Measurements from ENCODE around the gene CRIP1.

The CRIP1 gene

GRCh38 chr14:105486163-105486973, at the start of gene CRIP1:
TSS of gene CRIP1 (plus strand) at chr14:105486886. CDS start at chr14:105487260, 374 bp downstream.
- no peak for FAIRE-seq

- FAIRE-seq = no peak
Observed at GRCh38 chr14:105436891-105437722, 49.6 kb upstream of the CRIP1 start.

- no peak for FAIRE-seq
Observed at GRCh38 chr14:105437723-105438500, 48.8 kb upstream of the CRIP1 start.

- FAIRE-seq = no peak
Observed at GRCh38 chr14:105439179-105439578, 47.5 kb upstream of the CRIP1 start.

- FAIRE-seq = no peak
Observed at GRCh38 chr14:105439710-105440553, 46.8 kb upstream of the CRIP1 start.

- no peak for FAIRE-seq
Observed at GRCh38 chr14:105440554-105440900, 46.2 kb upstream of the CRIP1 start.

- no peak for FAIRE-seq
Observed at GRCh38 chr14:105440992-105441391, 45.7 kb upstream of the CRIP1 start.

- FAIRE-seq = no peak
Observed at GRCh38 chr14:105442125-105442524, 44.6 kb upstream of the CRIP1 start.

GRCh38 chr14:105442834-105443233, 43.9 kb upstream of the CRIP1 start:
- no peak for FAIRE-seq

GRCh38 chr14:105444859-105445258, 41.8 kb upstream of the CRIP1 start:
- FAIRE-seq = no peak

- FAIRE-seq = no peak
Observed at GRCh38 chr14:105445290-105445689, 41.4 kb upstream of the CRIP1 start.

- FAIRE-seq = no peak
Observed at GRCh38 chr14:105445901-105446845, 40.5 kb upstream of the CRIP1 start.

GRCh38 chr14:105446971-105447370, 39.7 kb upstream of the CRIP1 start:
- no peak for FAIRE-seq

GRCh38 chr14:105447651-105448640, 38.7 kb upstream of the CRIP1 start:
- FAIRE-seq = no peak

GRCh38 chr14:105448706-105449111, 38.0 kb upstream of the CRIP1 start:
- no peak for FAIRE-seq

GRCh38 chr14:105449276-105450122, 37.2 kb upstream of the CRIP1 start:
- no peak for FAIRE-seq

- FAIRE-seq = no peak
Observed at GRCh38 chr14:105450123-105450505, 36.6 kb upstream of the CRIP1 start.

GRCh38 chr14:105450864-105451720, 35.6 kb upstream of the CRIP1 start:
- FAIRE-seq = no peak
